ENCODE data around the gene DRG2.

The DRG2 gene

GRCh38 chr17:18144855-18145254, 57.1 kb downstream of the DRG2 start:
- no peak for DNase-seq

GRCh38 chr17:18145811-18146210, 58.1 kb downstream of the DRG2 start:
- DNase-seq: no peak

- DNase-seq: no peak
Observed at GRCh38 chr17:18146259-18146658, 58.5 kb downstream of the DRG2 start.

- DNase-seq: no peak
Observed at GRCh38 chr17:18146980-18147379, 59.2 kb downstream of the DRG2 start.

GRCh38 chr17:18148586-18148985, 60.8 kb downstream of the DRG2 start:
- DNase-seq: no peak

- DNase-seq: no peak
Observed at GRCh38 chr17:18151290-18151689, 63.5 kb downstream of the DRG2 start.

GRCh38 chr17:18155179-18155578, 67.4 kb downstream of the DRG2 start:
- DNase-seq: no peak

- no peak for DNase-seq
Observed at GRCh38 chr17:18156171-18156975, 68.6 kb downstream of the DRG2 start.

- DNase-seq: no peak
Observed at GRCh38 chr17:18156976-18157280, 69.2 kb downstream of the DRG2 start.
